Liver (tissue), 9 donors: ENCODE measurements around the gene XPR1. TPM values are rescaled to one million over a fixed set of nuclear protein-coding genes. Genes with fewer than 3 reads are reported as not detected.

Experiments
- DNase-seq: peaks from one replicate; pipeline ENCODE4 v3.0.0-alpha.2; 2017; ENCODE audit warnings: low spot score
- H3K27ac ChIP-seq, 2 donors: one replicate each; pipeline ENCODE4 v1.7.0; 2013; ENCODE audit warnings: inconsistent platforms in 2 of 2, low read length in 2 of 2, control low read depth in 1 of 2, low read depth in 1 of 2, mild to moderate bottlenecking in 1 of 2
- H3K27me3 ChIP-seq, 4 donors: one replicate each; pipeline versions ENCODE4 v1.6.1 to v1.7.0; 2013; ENCODE audit warnings: low read length in 3 of 4, inconsistent platforms in 1 of 4, mild to moderate bottlenecking in 1 of 4, moderate library complexity in 1 of 4; ENCODE audit not compliant: control insufficient read depth in 4 of 4, insufficient read depth in 4 of 4
- H3K36me3 ChIP-seq, 4 donors: one replicate each; pipeline versions ENCODE4 v1.6.1 to v1.7.0; 2013; ENCODE audit warnings: low read length in 3 of 4, mild to moderate bottlenecking in 3 of 4, low read depth in 1 of 4, moderate library complexity in 1 of 4; ENCODE audit not compliant: control insufficient read depth in 4 of 4, insufficient read depth in 3 of 4
- H3K4me1 ChIP-seq, 4 donors: one replicate each; pipeline versions ENCODE4 v1.6.1 to v1.7.0; 2013; ENCODE audit warnings: low read length in 3 of 4, mild to moderate bottlenecking in 3 of 4, moderate library complexity in 1 of 4; ENCODE audit not compliant: control insufficient read depth in 4 of 4, insufficient read depth in 4 of 4
- H3K4me3 ChIP-seq, 3 donors: one replicate each; pipeline versions ENCODE4 v1.6.1 to v1.7.0; 2013; ENCODE audit warnings: low read length in 3 of 3, control low read depth in 1 of 3, low read depth in 1 of 3, mild to moderate bottlenecking in 1 of 3
- H3K9ac ChIP-seq, 2 donors: one replicate each; pipeline ENCODE4 v1.7.0; 2013; ENCODE audit warnings: low read length in 2 of 2, mild to moderate bottlenecking in 2 of 2, moderate library complexity in 2 of 2, control low read depth in 1 of 2, low read depth in 1 of 2
- H3K9me3 ChIP-seq, 4 donors: one replicate each; pipeline versions ENCODE4 v1.6.1 to v1.7.0; 2013; ENCODE audit warnings: low read length in 3 of 4; ENCODE audit not compliant: control insufficient read depth in 4 of 4
- ATF3 ChIP-seq: IDR thresholded peaks from 2 replicates; pipeline ENCODE4 v1.6.1; 2016; ENCODE audit warnings: antibody characterized with exemption
- CTCF ChIP-seq: fragments of 150-350 bp; IDR thresholded peaks from 2 replicates; pipeline ENCODE4 v1.5.1; 2017; ENCODE audit warnings: improper control_type of control experiment, low read depth, low read length; ENCODE audit not compliant: missing input control
- EGR1 ChIP-seq, 2 donors: IDR thresholded peaks; 2 replicates each; pipeline ENCODE4 v1.6.1; 2016 to 2018; ENCODE audit warnings: antibody characterized with exemption in 2 of 2, low read depth in 2 of 2
- FOXA1 ChIP-seq: IDR thresholded peaks from 2 replicates; pipeline ENCODE4 v1.6.1; 2016; ENCODE audit warnings: antibody characterized with exemption
- GABPA ChIP-seq, 2 donors: IDR thresholded peaks in 1 of 2; conservative IDR thresholded peaks in 1 of 2; 2 replicates each; pipeline ENCODE4 v1.6.1; 2016; ENCODE audit warnings: antibody characterized with exemption in 2 of 2, mild to moderate bottlenecking in 1 of 2, moderate library complexity in 1 of 2
- HNF4A ChIP-seq, 2 donors: conservative IDR thresholded peaks; 2 replicates each; pipeline ENCODE4 v1.6.1; 2016; ENCODE audit warnings: antibody characterized with exemption in 2 of 2, mild to moderate bottlenecking in 2 of 2
- HNF4G ChIP-seq: IDR thresholded peaks from 2 replicates; pipeline ENCODE4 v1.6.1; 2016; ENCODE audit warnings: antibody characterized with exemption
- JUND ChIP-seq, 2 donors: IDR thresholded peaks; 2 replicates each; pipeline ENCODE4 v1.6.1; 2016; ENCODE audit warnings: antibody characterized with exemption in 2 of 2
- MAX ChIP-seq: IDR thresholded peaks from 2 replicates; pipeline ENCODE4 v1.6.1; 2016; ENCODE audit warnings: antibody characterized with exemption
- NR2F2 ChIP-seq: IDR thresholded peaks from 2 replicates; pipeline ENCODE4 v1.6.1; 2016; ENCODE audit warnings: antibody characterized with exemption
- RAD21 ChIP-seq, 2 donors: IDR thresholded peaks; 2 replicates each; pipeline ENCODE4 v1.6.1; 2016; ENCODE audit warnings: antibody characterized with exemption in 2 of 2, mild to moderate bottlenecking in 2 of 2
- REST ChIP-seq: IDR thresholded peaks from 2 replicates; pipeline ENCODE4 v1.6.1; 2016; ENCODE audit warnings: antibody characterized with exemption, mild to moderate bottlenecking
- RXRA ChIP-seq, 2 donors: IDR thresholded peaks; 2 replicates each; pipeline ENCODE4 v1.6.1; 2017 to 2018; ENCODE audit warnings: antibody characterized with exemption in 2 of 2, mild to moderate bottlenecking in 1 of 2
- SP1 ChIP-seq: IDR thresholded peaks from 2 replicates; pipeline ENCODE4 v1.6.1; 2018; ENCODE audit warnings: antibody characterized with exemption, mild to moderate bottlenecking
- TAF1 ChIP-seq: conservative IDR thresholded peaks from 2 replicates; pipeline ENCODE4 v1.6.1; 2016; ENCODE audit warnings: antibody characterized with exemption, mild to moderate bottlenecking
- YY1 ChIP-seq: IDR thresholded peaks from 2 replicates; pipeline ENCODE4 v1.6.1; 2016; ENCODE audit warnings: antibody characterized with exemption, mild to moderate bottlenecking
- ZBTB33 ChIP-seq: IDR thresholded peaks from 2 replicates; pipeline ENCODE4 v1.6.1; 2016; ENCODE audit warnings: antibody characterized with exemption
- WGBS: extraction: QIAGEN DNeasy Blood & Tissue Kit; methylation state at CpG from one replicate; pipeline ENCODE4 v1.1.7; 2013; 5-methylcytosine and 5-hydroxymethylcytosine counted together
- polyA plus RNA-seq, 2 donors: library from polyadenylated mRNA; stranded (reverse) in 1 of 2; unstranded in 1 of 2; fragments of 200-250 nt in 1 of 2; fragments of >200 nt in 1 of 2; fragmentation: Nextera tagmentation in 1 of 2; extraction: Ambion mirVana in 1 of 2; gene quantifications; one replicate each; pipeline versions ENCODE4 v1.2.1 to v1.2.3, GENCODE V29; 2013 to 2015
- total RNA-seq, 2 donors: library from RNA; depleted of rRNA; stranded (reverse); fragments of >200 nt; gene quantifications; one replicate each; pipeline ENCODE4 v1.2.3, GENCODE V29; 2014
- donor health status: healthy.
- donor health status: healthy.
- donor health status: healthy.
- donor health status: healthy.
- donor health status: healthy.

XPR1 gene
- total and polyA plus RNA-seq, 4 donors: 1.8 to 14.3 (median 5.9) TPM

GRCh38 chr1:180916012-180916770 is 284.4 kb downstream of the XPR1 start:
- H3K27me3 ChIP-seq: peaks cover 0 to 2% (median 0%) of the 10 kb centered on the region in 4 donors
- H3K36me3 ChIP-seq: no peaks in the 10 kb centered on the region
- H3K9ac ChIP-seq: no peak overlapping the region
- H3K4me1 ChIP-seq: peaks cover 3 to 14% (median 9%) of the 10 kb centered on the region in 4 donors
- no peak overlapping the region for H3K4me3 ChIP-seq
- no peak overlapping the region for H3K27ac ChIP-seq
- no peaks in the 10 kb centered on the region for H3K9me3 ChIP-seq
- 92% methylated on average over 17 of the region's 17 CpGs for WGBS
- no peak for DNase-seq
- TF ChIP-seq MAX (no peak), JUND (IDR thresholded peaks at IDR 0.05) (no peak), NR2F2 (no peak), RAD21 (IDR thresholded peaks at IDR 0.05) (no peak), HNF4G (no peak), YY1 (no peak), ATF3 (no peak), RXRA (IDR thresholded peaks at IDR 0.05) (no peak), REST (no peak), ZBTB33 (no peak), GABPA (IDR thresholded peaks at IDR 0.05 in 1 of 2, conservative IDR thresholded peaks at IDR 0.05 in 1 of 2) (no peak), SP1 (no peak), CTCF (no peak)

- H3K4me1 ChIP-seq: peaks cover 3 to 13% (median 7%) of the 10 kb centered on the region in 4 donors
- no peak for TF ChIP-seq ZBTB33
- TF ChIP-seq TAF1: no peak
- TF ChIP-seq ATF3: no peak
- no peak for TF ChIP-seq RXRA (IDR thresholded peaks at IDR 0.05)
- TF ChIP-seq GABPA (IDR thresholded peaks at IDR 0.05 in 1 of 2, conservative IDR thresholded peaks at IDR 0.05 in 1 of 2): no peak
- no peak for TF ChIP-seq HNF4A (conservative IDR thresholded peaks at IDR 0.05)
- no peak for TF ChIP-seq MAX
- no peak for TF ChIP-seq FOXA1
- TF ChIP-seq RAD21 (IDR thresholded peaks at IDR 0.05): no peak
- no peak for TF ChIP-seq EGR1 (IDR thresholded peaks at IDR 0.05; ENCODE audit: low read depth in 2 of 2)
- TF ChIP-seq YY1: no peak
- no peak for TF ChIP-seq SP1
- no peak for TF ChIP-seq NR2F2
- TF ChIP-seq CTCF: no peak
These were observed 284.9 kb downstream of the XPR1 start for GRCh38 chr1:180916771-180917170.

More at GRCh38 chr1:180916771-180917170, 284.9 kb downstream of the XPR1 start:
- WGBS: 87% methylated on average over 10 of the region's 10 CpGs
- no peaks in the 10 kb centered on the region for H3K36me3 ChIP-seq
- H3K9me3 ChIP-seq: no peaks in the 10 kb centered on the region
- no peak overlapping the region for H3K9ac ChIP-seq
- H3K27ac ChIP-seq: no peak overlapping the region
- no peak overlapping the region for H3K4me3 ChIP-seq
- DNase-seq: no peak
- peaks cover 0 to 2% (median 0%) of the 10 kb centered on the region in 4 donors for H3K27me3 ChIP-seq
